Calu3 (cell line): ENCODE data around the gene MARCHF2. TPM values are rescaled to one million over a fixed set of nuclear protein-coding genes. Genes with fewer than 3 reads are reported as not detected.
A peak's percentile ranks its signal among the peaks of the same experiment; 100 is the strongest.
"Not testable (repeated sequence)": the region's sequence is repeated elsewhere in the genome, so short reads cannot be mapped to it uniquely, and the experiment has no call there.

Experiments
- BruUV-seq: library from RNA; stranded (reverse); fragments of 400-500 nt; replicated peaks from 2 replicates; lab custom pipeline; 2021; lab: Mats Ljungman, UMichigan
- CTCF ChIA-PET: fragments of 300-600 bp; sonication (Branson Sonifier 250); formaldehyde crosslinking; loops from one replicate; lab custom pipeline; 2022; ENCODE audit warnings: antibody characterized with exemption; lab: Charles Lee
- DNase-seq: peaks from one replicate; pipeline ENCODE4 v3.0.0; 2022
- H3K27ac Mint-ChIP-seq: one replicate; pipeline ENCODE4 v1.8.0; 2022; ENCODE audit warnings: mixed read lengths; ENCODE audit not compliant: unreplicated experiment
- H3K27me3 Mint-ChIP-seq: one replicate; pipeline ENCODE4 v1.8.0; 2022; ENCODE audit warnings: mixed read lengths; ENCODE audit not compliant: unreplicated experiment
- H3K36me3 Mint-ChIP-seq: one replicate; pipeline ENCODE4 v1.8.0; 2022; ENCODE audit warnings: mild to moderate bottlenecking, moderate library complexity, mixed read lengths; ENCODE audit not compliant: insufficient read depth, unreplicated experiment
- H3K4me1 Mint-ChIP-seq: one replicate; pipeline ENCODE4 v1.8.0; 2022; ENCODE audit warnings: mild to moderate bottlenecking, low read depth, mixed read lengths; ENCODE audit not compliant: unreplicated experiment
- H3K4me3 Mint-ChIP-seq: one replicate; pipeline ENCODE4 v1.8.0; 2022; ENCODE audit warnings: mild to moderate bottlenecking, low read depth, moderate library complexity, mixed read lengths; ENCODE audit not compliant: unreplicated experiment
- H3K9me3 Mint-ChIP-seq: one replicate; pipeline ENCODE4 v1.8.0; 2022; ENCODE audit warnings: low read depth, mixed read lengths; ENCODE audit not compliant: unreplicated experiment
- CTCF ChIP-seq: fragments of 200-600 bp; IDR thresholded peaks from one replicate; pipeline ENCODE4 v1.8.0; 2022; ENCODE audit warnings: antibody characterized with exemption; ENCODE audit not compliant: unreplicated experiment
- intact Hi-C: fragments of 100-400 bp; cut with micrococcal nuclease; formaldehyde crosslinking; loops from one replicate; pipeline ENCODE4 v1.10.0; 2022; ENCODE audit not compliant: unreplicated experiment
- total RNA-seq: library from RNA; stranded (reverse); gene quantifications from 2 replicates; pipeline ENCODE4 v1.2.3, GENCODE V29; 2022

The MARCHF2 gene
- total RNA-seq, 1 experiment from 2014 or later = 10.1 TPM

GRCh38 chr19:8385566-8385965, 27.5 kb upstream of the MARCHF2 start:
- DNase-seq, CTCF ChIA-PET: not testable (repeated sequence)

DNA sequence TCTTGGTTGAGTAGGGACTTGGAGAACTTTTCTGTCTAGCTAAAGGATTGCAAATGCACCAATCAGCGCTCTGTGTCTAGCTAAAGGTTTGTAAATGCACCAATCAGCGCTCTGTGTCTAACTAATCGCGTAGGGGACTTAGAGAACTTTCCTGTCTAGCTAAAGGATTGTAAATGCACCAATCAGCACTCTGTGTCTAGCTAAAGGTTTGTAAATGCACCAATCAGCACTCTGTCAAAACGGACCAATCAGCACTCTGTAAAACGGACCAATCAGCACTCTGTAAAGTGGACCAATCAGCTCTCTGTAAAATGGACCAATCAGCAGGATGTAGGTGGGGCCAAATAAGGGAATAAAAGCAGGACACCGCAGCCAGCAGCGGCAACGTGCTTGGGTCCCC, 26.7 kb upstream of the MARCHF2 start:
- H3K27me3 Mint-ChIP-seq, CTCF ChIA-PET, DNase-seq, intact Hi-C loops, H3K9me3 Mint-ChIP-seq, H3K4me3 Mint-ChIP-seq, H3K27ac Mint-ChIP-seq, BruUV-seq: not testable (repeated sequence)
- H3K4me1 Mint-ChIP-seq = peaks cover 18% of the 10 kb centered on the region
- peaks cover 25% of the 10 kb centered on the region for H3K36me3 Mint-ChIP-seq

More at GRCh38 chr19:8385566-8385965, 27.5 kb upstream of the MARCHF2 start:
- H3K27me3 Mint-ChIP-seq, intact Hi-C loops, H3K9me3 Mint-ChIP-seq, BruUV-seq, H3K4me3 Mint-ChIP-seq: not testable (repeated sequence)
- H3K4me1 Mint-ChIP-seq = peaks cover 18% of the 10 kb centered on the region
- peak overlapping the region; percentile 58 for H3K27ac Mint-ChIP-seq
- H3K36me3 Mint-ChIP-seq = peaks cover 21% of the 10 kb centered on the region

DNA sequence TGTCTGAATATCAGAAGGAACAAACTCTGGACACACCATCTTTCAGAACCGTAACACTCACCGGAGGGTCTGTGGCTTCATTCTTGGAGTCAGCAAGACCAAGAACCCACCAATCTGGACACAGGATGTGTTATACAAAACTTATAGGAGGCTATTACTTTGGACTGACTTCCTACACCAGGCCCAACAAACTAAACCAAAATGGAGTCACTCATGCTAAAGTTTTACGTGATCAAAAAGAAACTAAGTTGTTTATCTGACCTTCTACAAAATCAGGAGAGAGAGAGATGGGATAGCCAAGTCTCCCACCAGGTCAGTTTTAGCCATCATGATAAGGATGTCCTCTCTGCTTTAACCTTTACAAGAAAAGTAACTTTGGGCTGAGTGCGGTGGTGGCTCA, 26.1 kb upstream of the MARCHF2 start:
- CTCF ChIA-PET = no interaction called here
- Mint-ChIP-seq H3K4me3 (no peak overlapping the region), H3K9me3 (no peaks in the 10 kb centered on the region), H3K36me3 (peaks cover 25% of the 10 kb centered on the region), H3K27ac (no peak overlapping the region), H3K27me3 (no peaks in the 10 kb centered on the region), H3K4me1 (peaks cover 18% of the 10 kb centered on the region)
- no TSS peak for BruUV-seq
- no peak for TF ChIP-seq CTCF
- no peak for DNase-seq
- intact Hi-C loops = no loop called here

- H3K4me3 Mint-ChIP-seq = no peak overlapping the region
- no peak for DNase-seq
These were observed 25.2 kb upstream of the MARCHF2 start for GRCh38 chr19:8387688-8388611.

DNA sequence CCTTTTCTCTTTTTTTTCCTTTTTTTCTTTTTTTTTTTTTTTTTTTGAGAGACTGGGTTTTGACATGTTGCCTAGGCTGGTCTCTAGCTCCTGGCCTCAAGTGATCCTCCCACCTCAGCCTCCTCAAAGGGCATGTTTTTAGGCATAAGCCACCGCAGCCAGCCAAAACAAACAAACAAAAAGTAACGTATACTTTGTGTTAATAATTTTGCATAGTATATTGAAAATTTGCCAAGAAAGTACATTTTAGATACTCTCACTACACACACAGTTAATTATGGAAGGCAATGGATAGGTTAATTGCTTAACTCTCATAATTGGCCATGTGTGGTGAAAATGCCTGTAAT, 24.5 kb upstream of the MARCHF2 start:
- CTCF ChIA-PET = no interaction called here

More at GRCh38 chr19:8387688-8388611, 25.2 kb upstream of the MARCHF2 start:
- no TSS peak for BruUV-seq
- Mint-ChIP-seq H3K27me3 (no peaks in the 10 kb centered on the region), H3K27ac (no peak overlapping the region), H3K9me3 (no peaks in the 10 kb centered on the region), H3K4me1 (peaks cover 18% of the 10 kb centered on the region), H3K36me3 (peaks cover 28% of the 10 kb centered on the region)
- intact Hi-C loops = no loop called here
- CTCF ChIA-PET = no interaction called here
- TF ChIP-seq CTCF = no peak

More for the DNA sequence above, 24.5 kb upstream of the MARCHF2 start:
- no TSS peak for BruUV-seq
- no peak for TF ChIP-seq CTCF
- no peak overlapping the region for H3K27ac Mint-ChIP-seq
- no peak for DNase-seq
- no peak overlapping the region for H3K4me3 Mint-ChIP-seq
- no peaks in the 10 kb centered on the region for H3K27me3 Mint-ChIP-seq
- H3K36me3 Mint-ChIP-seq = peaks cover 31% of the 10 kb centered on the region
- intact Hi-C loops = no loop called here
- H3K4me1 Mint-ChIP-seq = peaks cover 18% of the 10 kb centered on the region
- H3K9me3 Mint-ChIP-seq = no peaks in the 10 kb centered on the region
